ENCODE data around the gene SH3BP1. TPM values are rescaled to one million over a fixed set of nuclear protein-coding genes. Genes with fewer than 3 reads are reported as not detected.
A peak's percentile ranks its signal among the peaks of the same experiment; 100 is the strongest.

The SH3BP1 gene
- total and polyA plus RNA-seq, 2 of the 13 experiments (the other 11 are each of a cell fraction or from before 2014, with no cell fraction given), result 8.4 to 18.5 TPM

GRCh38 chr22:37607010-37607934, 32.2 kb upstream of the SH3BP1 start (continued):
- TF ChIP-seq ZBTB40 (IDR thresholded peaks at IDR 0.05) (no peak), ZBTB40 (CRISPR knock-in tag; IDR thresholded peaks at IDR 0.05) (0 out of 2 replicates have a peak, but pooled peaks have one; percentile 38), ZNF790 (CRISPR knock-in tag; IDR thresholded peaks at IDR 0.05; ENCODE audit: borderline replicate concordance) (no peak), HMG20A (CRISPR knock-in tag; IDR thresholded peaks at IDR 0.05; ENCODE audit: borderline replicate concordance) (no peak), POLR2G (IDR thresholded peaks at IDR 0.05; ENCODE audit: low read depth, low read length) (no peak), NFE2 (CRISPR knock-in tag; IDR thresholded peaks at IDR 0.05) (no peak), ZNF550 (CRISPR knock-in tag; IDR thresholded peaks at IDR 0.05; ENCODE audit: borderline replicate concordance) (no peak), GMEB2 (CRISPR knock-in tag; IDR thresholded peaks at IDR 0.05; ENCODE audit: low read depth) (no peak), NFAT5 (CRISPR knock-in tag; IDR thresholded peaks at IDR 0.05) (no peak), POGZ (CRISPR knock-in tag; IDR thresholded peaks at IDR 0.05) (no peak), SAFB2 (CRISPR knock-in tag; IDR thresholded peaks at IDR 0.05; ENCODE audit: borderline replicate concordance, low read depth) (no peak), ATF7 (IDR thresholded peaks at IDR 0.05) (peak; percentile 29; the same call in 1 of the 2 replicates), ATF7 (CRISPR knock-in tag; IDR thresholded peaks at IDR 0.05) (no peak)

Data from HepG2 (cell line).